GM13977 (cell line): ENCODE results near the gene SMR3A.

ENCODE experiments used
- DNase-seq: peaks from one replicate; pipeline ENCODE4 v3.0.0; 2012; ENCODE audit warnings: low spot score
- in situ Hi-C: fragments of 300-500 bp; cut with MboI; formaldehyde crosslinking; loops from one replicate; pipeline ENCODE4 v1.12.0; 2022; ENCODE audit warnings: low sequenced_read_pairs, low pct_unique_long_range_greater_than_20kb, mixed read lengths, inconsistent platforms; ENCODE audit not compliant: unreplicated experiment
- TF ChIP-seq, protein P1 (sequence below): IDR thresholded peaks from 2 replicates; pipeline ENCODE4 v1.5.1; 2012; ENCODE audit warnings: mild to moderate bottlenecking, control low read depth; ENCODE audit not compliant: insufficient read depth; ENCODE audit errors: extremely low read depth, missing control alignments

Gene SMR3A

DNA sequence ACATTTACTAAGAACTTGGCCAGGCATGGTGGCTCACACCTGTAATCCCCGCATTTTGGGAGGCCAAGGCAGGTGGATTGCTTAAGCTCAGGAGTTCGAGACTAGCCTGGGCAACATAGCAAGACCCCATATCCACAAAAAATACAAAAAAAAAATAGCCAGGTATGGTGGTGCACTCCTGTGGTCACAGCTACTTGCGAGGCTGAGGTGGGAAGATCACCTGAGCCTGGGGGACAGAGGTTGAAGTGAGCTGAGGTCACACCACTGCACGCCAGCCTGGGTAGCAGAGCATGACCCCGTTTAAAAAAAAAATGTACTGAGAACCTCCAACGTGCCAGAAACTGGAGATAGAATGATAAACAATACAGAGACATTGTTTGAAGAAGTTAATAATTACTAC lies 45.2 kb downstream of the SMR3A start:
- TF ChIP-seq, protein P1, sequence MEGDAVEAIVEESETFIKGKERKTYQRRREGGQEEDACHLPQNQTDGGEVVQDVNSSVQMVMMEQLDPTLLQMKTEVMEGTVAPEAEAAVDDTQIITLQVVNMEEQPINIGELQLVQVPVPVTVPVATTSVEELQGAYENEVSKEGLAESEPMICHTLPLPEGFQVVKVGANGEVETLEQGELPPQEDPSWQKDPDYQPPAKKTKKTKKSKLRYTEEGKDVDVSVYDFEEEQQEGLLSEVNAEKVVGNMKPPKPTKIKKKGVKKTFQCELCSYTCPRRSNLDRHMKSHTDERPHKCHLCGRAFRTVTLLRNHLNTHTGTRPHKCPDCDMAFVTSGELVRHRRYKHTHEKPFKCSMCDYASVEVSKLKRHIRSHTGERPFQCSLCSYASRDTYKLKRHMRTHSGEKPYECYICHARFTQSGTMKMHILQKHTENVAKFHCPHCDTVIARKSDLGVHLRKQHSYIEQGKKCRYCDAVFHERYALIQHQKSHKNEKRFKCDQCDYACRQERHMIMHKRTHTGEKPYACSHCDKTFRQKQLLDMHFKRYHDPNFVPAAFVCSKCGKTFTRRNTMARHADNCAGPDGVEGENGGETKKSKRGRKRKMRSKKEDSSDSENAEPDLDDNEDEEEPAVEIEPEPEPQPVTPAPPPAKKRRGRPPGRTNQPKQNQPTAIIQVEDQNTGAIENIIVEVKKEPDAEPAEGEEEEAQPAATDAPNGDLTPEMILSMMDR, result no peak
- in situ Hi-C loops, result no loop called here
- no peak for DNase-seq
